Keratinocyte (primary cell): ENCODE data around the gene WNT9B. TPM values are rescaled to one million over a fixed set of nuclear protein-coding genes. Genes with fewer than 3 reads are reported as not detected.

Source experiments
- DNase-seq: peaks from one replicate; pipeline ENCODE4 v3.0.0-alpha.2; 2011; ENCODE audit warnings: low read depth, missing footprints, low spot score
- FAIRE-seq: peaks from 2 replicates; lab custom pipeline; 2011; peaks lifted over from hg19 to GRCh38; lab: Jason Lieb, UNC
- H2AFZ ChIP-seq: 2 replicates; pipeline ENCODE4 v1.6.0; 2012; ENCODE audit warnings: low read length, control low read depth, inconsistent platforms; ENCODE audit not compliant: control insufficient read depth
- H3K27ac ChIP-seq: 2 replicates; pipeline ENCODE4 v1.5.1; 2011; ENCODE audit warnings: low read length; ENCODE audit not compliant: control insufficient read depth, insufficient read depth
- H3K27me3 ChIP-seq: 3 replicates; pipeline ENCODE4 v1.6.0; 2011; ENCODE audit warnings: low read length; ENCODE audit not compliant: control insufficient read depth, insufficient read depth; ENCODE audit errors: extremely low read depth
- H3K36me3 ChIP-seq, 2 experiments: 2 replicates in 1 of 2; 3 replicates in 1 of 2; pipeline ENCODE4 v1.5.1; 2011; ENCODE audit warnings: low read length in 2 of 2, mild to moderate bottlenecking in 1 of 2; ENCODE audit not compliant: control insufficient read depth in 2 of 2, insufficient read depth in 2 of 2; ENCODE audit errors: extremely low read depth in 1 of 2
- H3K4me1 ChIP-seq: 3 replicates; pipeline ENCODE4 v1.5.1; 2011; ENCODE audit warnings: low read length; ENCODE audit not compliant: control insufficient read depth, insufficient read depth; ENCODE audit errors: extremely low read depth
- H3K4me2 ChIP-seq: 3 replicates; pipeline ENCODE4 v1.6.0; 2011; ENCODE audit warnings: low read depth, low read length; ENCODE audit not compliant: control insufficient read depth, insufficient read depth; ENCODE audit errors: extremely low read depth
- H3K4me3 ChIP-seq, 3 experiments: fragments of 200-600 bp in 1 of 3; sonication (generic) in 1 of 3; 2 replicates in 2 of 3; 3 replicates in 1 of 3; pipeline ENCODE4 v1.5.1; 2011 to 2016; ENCODE audit warnings: low read length in 3 of 3, mild to moderate bottlenecking in 3 of 3, control low read depth in 2 of 3, inconsistent platforms in 1 of 3, low read depth in 1 of 3, mixed read lengths in 1 of 3, mixed run types in 1 of 3, moderate library complexity in 1 of 3; ENCODE audit not compliant: control insufficient read depth in 2 of 3, insufficient read depth in 2 of 3; ENCODE audit errors: extremely low read depth in 1 of 3
- H3K79me2 ChIP-seq: 2 replicates; pipeline ENCODE4 v1.6.0; 2012; ENCODE audit warnings: low read length; ENCODE audit not compliant: control insufficient read depth, insufficient read depth
- H3K9ac ChIP-seq: 3 replicates; pipeline ENCODE4 v1.6.0; 2011; ENCODE audit warnings: low read length; ENCODE audit not compliant: control insufficient read depth, insufficient read depth; ENCODE audit errors: extremely low read depth
- H3K9me1 ChIP-seq: 3 replicates; pipeline ENCODE4 v1.6.0; 2011; ENCODE audit warnings: low read length; ENCODE audit not compliant: control insufficient read depth, insufficient read depth; ENCODE audit errors: extremely low read depth
- H3K9me3 ChIP-seq: 2 replicates; pipeline ENCODE4 v1.5.1; 2012; ENCODE audit warnings: low read depth, low read length; ENCODE audit not compliant: control insufficient read depth
- H4K20me1 ChIP-seq: 3 replicates; pipeline ENCODE4 v1.6.0; 2011; ENCODE audit warnings: low read length; ENCODE audit not compliant: control insufficient read depth, insufficient read depth; ENCODE audit errors: extremely low read depth
- EZH2 ChIP-seq: IDR thresholded peaks from one replicate; pipeline ENCODE4 v1.6.1; 2012; ENCODE audit warnings: inconsistent platforms, mild to moderate bottlenecking, low read length, moderate library complexity
- dilution Hi-C: fragments of 300-500 bp; cut with MboI; formaldehyde crosslinking; loops from one replicate; pipeline ENCODE4 v1.7.0; 2020; ENCODE audit warnings: low sequenced_read_pairs; ENCODE audit not compliant: extremely low pct_ligation_motif_present
- polyA plus RNA-seq, 5 experiments: library from polyadenylated mRNA; depleted of rRNA in 3 of 5; stranded (reverse) in 3 of 5; stranded (forward) in 1 of 5; unstranded in 1 of 5; fragments of >200 nt; gene quantifications; 1 replicate in 1 of 5; 2 replicates in 3 of 5; 3 replicates in 1 of 5; pipeline versions ENCODE4 v1.2.1 to v1.2.3, GENCODE V29; 2011 to 2012; ENCODE audit warnings: missing spikeins in 2 of 5, low read depth in 1 of 5, low replicate concordance in 1 of 5
- TF ChIP-seq, protein P1 (sequence below), 3 experiments: IDR thresholded peaks in 1 of 3; conservative IDR thresholded peaks in 1 of 3; optimal IDR thresholded peaks in 1 of 3; 2 replicates in 2 of 3; 3 replicates in 1 of 3; pipeline versions ENCODE3 to v1.5.1; 2011; ENCODE audit warnings: low read length in 3 of 3, mild to moderate bottlenecking in 3 of 3, moderate library complexity in 2 of 3, control low read depth in 1 of 3, inconsistent platforms in 1 of 3; ENCODE audit not compliant: insufficient read depth in 2 of 3; ENCODE audit errors: extremely low read depth in 1 of 3

Gene WNT9B
- polyA plus RNA-seq, 1 donor (not counting 4 experiments of a cell fraction or from before 2014, with no cell fraction given) = not detected

DNA sequence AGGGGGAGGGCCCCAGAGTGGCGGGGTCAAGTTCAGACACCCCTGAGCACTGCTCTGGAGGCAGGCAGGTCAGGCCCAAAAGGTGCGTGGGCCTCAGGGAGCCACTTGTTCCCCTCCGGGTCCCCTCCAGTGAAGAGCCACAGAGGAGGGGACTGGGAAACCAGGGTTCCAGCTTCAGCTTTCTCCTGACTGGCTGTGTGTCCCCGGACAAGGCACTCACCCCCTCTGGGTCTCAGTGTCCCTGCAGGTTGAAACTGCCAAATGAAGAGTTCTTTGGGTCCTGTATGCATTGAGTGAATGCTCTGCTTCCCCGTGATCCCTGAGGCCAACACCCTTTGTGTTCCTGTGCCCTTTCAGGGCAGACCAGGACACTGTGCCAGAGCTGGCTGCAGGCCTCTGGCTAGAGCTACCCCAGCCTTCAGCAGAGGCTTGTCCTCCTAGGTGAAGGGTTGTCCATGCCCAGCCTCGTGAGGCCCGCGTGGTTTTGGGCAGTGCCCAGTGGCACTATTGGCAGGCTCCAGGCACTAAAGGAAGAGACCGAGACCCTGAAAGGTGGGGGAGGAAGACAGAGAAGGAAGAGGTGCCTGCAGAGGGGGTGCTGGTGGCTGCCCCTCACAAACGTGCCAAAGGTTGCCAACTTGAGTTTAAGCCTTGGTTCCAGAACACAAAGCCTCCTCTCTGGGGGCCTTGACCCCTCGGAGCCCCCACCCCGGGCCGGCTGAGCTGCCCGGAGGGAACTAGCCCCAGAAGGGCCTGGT is 19.6 kb upstream of the WNT9B start:
- no peaks in the 10 kb centered on the region for H4K20me1 ChIP-seq
- DNase-seq = no peak
- no peak for FAIRE-seq
- no peak overlapping the region for H3K9ac ChIP-seq
- H3K9me3 ChIP-seq = no peaks in the 10 kb centered on the region
- no peaks in the 10 kb centered on the region for H3K9me1 ChIP-seq
- dilution Hi-C loops = no loop called here
- TF ChIP-seq, protein P1, sequence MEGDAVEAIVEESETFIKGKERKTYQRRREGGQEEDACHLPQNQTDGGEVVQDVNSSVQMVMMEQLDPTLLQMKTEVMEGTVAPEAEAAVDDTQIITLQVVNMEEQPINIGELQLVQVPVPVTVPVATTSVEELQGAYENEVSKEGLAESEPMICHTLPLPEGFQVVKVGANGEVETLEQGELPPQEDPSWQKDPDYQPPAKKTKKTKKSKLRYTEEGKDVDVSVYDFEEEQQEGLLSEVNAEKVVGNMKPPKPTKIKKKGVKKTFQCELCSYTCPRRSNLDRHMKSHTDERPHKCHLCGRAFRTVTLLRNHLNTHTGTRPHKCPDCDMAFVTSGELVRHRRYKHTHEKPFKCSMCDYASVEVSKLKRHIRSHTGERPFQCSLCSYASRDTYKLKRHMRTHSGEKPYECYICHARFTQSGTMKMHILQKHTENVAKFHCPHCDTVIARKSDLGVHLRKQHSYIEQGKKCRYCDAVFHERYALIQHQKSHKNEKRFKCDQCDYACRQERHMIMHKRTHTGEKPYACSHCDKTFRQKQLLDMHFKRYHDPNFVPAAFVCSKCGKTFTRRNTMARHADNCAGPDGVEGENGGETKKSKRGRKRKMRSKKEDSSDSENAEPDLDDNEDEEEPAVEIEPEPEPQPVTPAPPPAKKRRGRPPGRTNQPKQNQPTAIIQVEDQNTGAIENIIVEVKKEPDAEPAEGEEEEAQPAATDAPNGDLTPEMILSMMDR (optimal IDR thresholded peaks at IDR 0.05 in 1 of 3, IDR thresholded peaks at IDR 0.05 in 1 of 3, conservative IDR thresholded peaks at IDR 0.05 in 1 of 3; ENCODE audit: extremely low read depth in 1 of 3, insufficient read depth in 2 of 3, low read length in 3 of 3) = no peak
- no peak for TF ChIP-seq EZH2
- H3K79me2 ChIP-seq = no peaks in the 10 kb centered on the region
- H3K27ac ChIP-seq = no peak overlapping the region
- no peak overlapping the region for H3K4me2 ChIP-seq
- no peak overlapping the region for H3K4me3 ChIP-seq
- H3K4me1 ChIP-seq = peaks cover 12% of the 10 kb centered on the region
- no peak overlapping the region for H2AFZ ChIP-seq
- no peaks in the 10 kb centered on the region for H3K27me3 ChIP-seq
- no peaks in the 10 kb centered on the region for H3K36me3 ChIP-seq

DNA sequence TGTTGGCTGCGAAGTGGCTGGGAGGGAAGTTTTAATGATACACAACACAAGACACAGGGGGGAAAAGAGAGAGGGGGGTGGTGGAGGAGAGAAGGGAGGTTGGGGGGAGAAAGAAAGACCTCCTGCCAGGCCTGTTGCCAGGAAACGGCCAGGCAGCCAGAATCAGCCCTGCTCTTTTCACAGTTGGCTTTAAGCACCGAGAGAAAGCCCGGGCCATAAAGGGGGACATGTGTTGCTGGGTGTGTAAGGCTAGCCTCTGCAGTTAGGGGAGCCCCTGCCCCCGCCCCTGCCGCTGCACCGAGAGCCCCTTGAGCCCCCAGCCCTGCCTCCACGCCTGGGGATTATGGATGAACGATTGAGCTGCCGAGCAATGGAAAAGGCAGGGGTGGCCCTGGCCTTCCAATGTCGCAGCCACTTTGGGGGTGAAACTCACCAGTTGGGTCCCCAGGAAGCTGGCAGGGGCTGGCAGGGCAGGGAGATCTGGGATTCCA is 19.0 kb upstream of the WNT9B start:
- Histone ChIP-seq H2AFZ (no peak overlapping the region), H3K27ac (no peak overlapping the region), H3K27me3 (no peaks in the 10 kb centered on the region), H3K4me3 (no peak overlapping the region), H3K36me3 (no peaks in the 10 kb centered on the region), H3K4me1 (peaks cover 12% of the 10 kb centered on the region), H3K9me3 (no peaks in the 10 kb centered on the region), H4K20me1 (no peaks in the 10 kb centered on the region), H3K9ac (no peak overlapping the region), H3K4me2 (no peak overlapping the region), H3K79me2 (no peaks in the 10 kb centered on the region), H3K9me1 (no peaks in the 10 kb centered on the region)
- FAIRE-seq (no peak), DNase-seq (no peak)
- TF ChIP-seq, protein P1 (optimal IDR thresholded peaks at IDR 0.05 in 1 of 3, IDR thresholded peaks at IDR 0.05 in 1 of 3, conservative IDR thresholded peaks at IDR 0.05 in 1 of 3; ENCODE audit: extremely low read depth in 1 of 3, insufficient read depth in 2 of 3, low read length in 3 of 3) = no peak
- TF ChIP-seq EZH2 = no peak
- dilution Hi-C loops = no loop called here
